ENCODE measurements around the gene MRPL14. TPM values are rescaled to one million over a fixed set of nuclear protein-coding genes. Genes with fewer than 3 reads are reported as not detected.

Gene MRPL14
- total RNA-seq, 1 donor from 2014 or later = 36.1 TPM

DNA sequence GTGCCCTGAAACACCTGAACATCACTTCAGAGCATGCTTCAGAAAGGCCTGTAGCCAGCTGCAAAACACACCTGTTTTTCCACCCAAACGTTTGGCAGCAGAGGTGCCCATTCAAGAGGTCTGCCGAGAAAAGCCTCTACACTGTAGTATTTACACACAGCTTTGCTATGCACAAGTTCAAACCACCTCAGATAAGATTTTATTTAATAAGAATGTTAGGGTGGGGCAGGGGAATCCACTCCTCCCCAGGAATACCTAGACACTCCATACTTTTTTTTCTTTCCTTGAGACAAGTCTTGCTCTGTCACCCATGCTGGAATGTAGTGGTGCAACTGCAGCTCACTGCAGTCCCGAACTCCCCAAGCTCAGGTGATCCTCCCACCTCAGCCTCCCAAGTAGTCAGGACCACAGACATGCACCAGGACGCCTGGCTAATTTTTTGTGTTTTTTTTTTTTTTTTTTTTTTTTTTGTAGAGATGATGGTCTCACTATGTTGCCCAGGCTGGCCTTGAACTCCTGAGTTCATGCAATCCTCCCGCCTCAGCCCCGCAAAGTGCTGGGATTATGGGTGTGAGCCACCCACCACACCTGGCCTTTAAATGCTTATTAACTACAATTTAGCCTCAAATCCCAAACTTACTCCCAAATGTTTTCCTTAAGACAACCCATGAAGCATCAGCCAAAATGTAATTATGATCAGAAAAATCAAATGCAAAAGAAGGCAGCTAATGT lies 9.7 kb downstream of the MRPL14 start:
- no peak for DNase-seq (ENCODE audit: extremely low spot score in 2 of 2)
- TF ChIP-seq, protein P1, sequence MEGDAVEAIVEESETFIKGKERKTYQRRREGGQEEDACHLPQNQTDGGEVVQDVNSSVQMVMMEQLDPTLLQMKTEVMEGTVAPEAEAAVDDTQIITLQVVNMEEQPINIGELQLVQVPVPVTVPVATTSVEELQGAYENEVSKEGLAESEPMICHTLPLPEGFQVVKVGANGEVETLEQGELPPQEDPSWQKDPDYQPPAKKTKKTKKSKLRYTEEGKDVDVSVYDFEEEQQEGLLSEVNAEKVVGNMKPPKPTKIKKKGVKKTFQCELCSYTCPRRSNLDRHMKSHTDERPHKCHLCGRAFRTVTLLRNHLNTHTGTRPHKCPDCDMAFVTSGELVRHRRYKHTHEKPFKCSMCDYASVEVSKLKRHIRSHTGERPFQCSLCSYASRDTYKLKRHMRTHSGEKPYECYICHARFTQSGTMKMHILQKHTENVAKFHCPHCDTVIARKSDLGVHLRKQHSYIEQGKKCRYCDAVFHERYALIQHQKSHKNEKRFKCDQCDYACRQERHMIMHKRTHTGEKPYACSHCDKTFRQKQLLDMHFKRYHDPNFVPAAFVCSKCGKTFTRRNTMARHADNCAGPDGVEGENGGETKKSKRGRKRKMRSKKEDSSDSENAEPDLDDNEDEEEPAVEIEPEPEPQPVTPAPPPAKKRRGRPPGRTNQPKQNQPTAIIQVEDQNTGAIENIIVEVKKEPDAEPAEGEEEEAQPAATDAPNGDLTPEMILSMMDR (IDR thresholded peaks at IDR 0.05) = no peak
- no peak for TF ChIP-seq POLR2A (IDR thresholded peaks at IDR 0.05)
- TF ChIP-seq POLR2AphosphoS5 (IDR thresholded peaks at IDR 0.05; ENCODE audit: insufficient read depth in 1 of 2, low read depth in 1 of 2) = no peak
- Histone ChIP-seq H3K4me1 (peaks cover 68% of the 10 kb centered on the region), H3K4me3 (no peak overlapping the region), H3K27ac (peak overlapping the region; percentile 58), H3K27me3 (no peaks in the 10 kb centered on the region), H3K36me3 (peaks cover 0 to 19% of the 10 kb centered on the region in 2 donors), H3K9me3 (no peaks in the 10 kb centered on the region)
- intact Hi-C loops (cut with DNase I) = no loop called here

DNA sequence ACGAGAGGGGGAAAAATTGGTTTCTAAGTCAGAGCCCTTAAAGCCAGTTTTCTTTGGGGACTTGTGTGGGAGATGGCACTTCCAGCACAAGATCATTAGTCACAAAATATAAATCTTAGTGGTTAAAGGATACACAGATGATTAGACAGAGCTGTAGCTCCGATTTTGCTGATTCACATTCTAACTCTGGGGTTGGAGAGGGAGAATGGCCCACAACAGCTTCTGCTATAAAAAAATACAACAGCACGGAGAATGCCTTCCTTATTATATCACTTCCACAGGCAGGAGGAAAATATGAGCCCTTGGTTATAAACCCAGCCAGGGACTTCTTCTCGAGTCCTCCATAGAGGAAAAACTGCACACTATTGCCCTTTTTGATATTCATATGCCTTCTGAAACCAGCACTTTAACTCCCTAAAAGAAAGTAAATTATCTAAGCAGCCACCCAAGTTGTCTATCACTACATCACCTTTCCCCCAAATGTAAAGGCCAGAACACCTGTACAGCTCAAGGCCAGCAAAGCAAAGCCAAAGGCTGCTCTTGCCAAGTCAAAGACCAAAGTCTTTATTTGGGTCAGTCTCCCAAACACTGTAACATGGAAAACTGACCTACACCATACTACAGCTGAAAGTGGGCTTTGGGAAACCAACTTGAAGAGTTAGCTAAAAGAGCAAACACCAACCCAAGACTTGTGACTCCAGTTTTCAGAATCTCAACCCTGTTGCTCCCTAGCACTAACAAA lies 10.4 kb downstream of the MRPL14 start:
- no peaks in the 10 kb centered on the region for H3K9me3 ChIP-seq
- H3K36me3 ChIP-seq = peaks cover 0 to 26% of the 10 kb centered on the region in 2 donors
- intact Hi-C loops (cut with DNase I) = no loop called here
- no peaks in the 10 kb centered on the region for H3K27me3 ChIP-seq
- DNase-seq (ENCODE audit: extremely low spot score in 2 of 2) = no peak
- H3K4me3 ChIP-seq = no peak overlapping the region
- TF ChIP-seq POLR2AphosphoS5 (IDR thresholded peaks at IDR 0.05; ENCODE audit: insufficient read depth in 1 of 2, low read depth in 1 of 2) (no peak), POLR2A (IDR thresholded peaks at IDR 0.05) (no peak)
- TF ChIP-seq, protein P1 (IDR thresholded peaks at IDR 0.05) = no peak
- peak overlapping the region; percentile 58 for H3K27ac ChIP-seq
- H3K4me1 ChIP-seq = peaks cover 60% of the 10 kb centered on the region

DNA sequence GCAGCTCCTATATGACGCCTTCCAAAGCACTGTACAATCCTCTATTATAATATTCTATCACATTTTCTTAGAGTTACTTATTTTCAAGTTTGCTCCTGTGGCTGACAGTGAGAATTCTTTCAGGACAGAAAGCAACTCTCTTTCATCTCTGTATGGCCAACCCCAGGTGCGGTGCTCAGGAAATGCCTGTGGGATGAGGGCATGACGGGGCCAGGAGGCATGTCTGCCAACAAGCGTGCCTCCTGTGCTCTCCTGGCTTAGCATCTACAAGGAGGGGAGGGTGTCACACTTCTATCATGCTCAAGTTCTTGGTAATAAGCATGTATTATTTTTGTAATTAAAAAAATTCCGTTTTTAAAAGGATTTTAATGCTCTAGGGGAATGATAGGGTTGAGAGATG lies 11.4 kb downstream of the MRPL14 start:
- intact Hi-C loops (cut with DNase I) = no loop called here
- Histone ChIP-seq H3K36me3 (peaks cover 0 to 33% of the 10 kb centered on the region in 2 donors), H3K27me3 (no peaks in the 10 kb centered on the region), H3K4me3 (no peak overlapping the region), H3K4me1 (peaks cover 56% of the 10 kb centered on the region), H3K27ac (peak overlapping the region; percentile 58), H3K9me3 (no peaks in the 10 kb centered on the region)
- TF ChIP-seq, protein P1 (IDR thresholded peaks at IDR 0.05) = no peak
- TF ChIP-seq POLR2AphosphoS5 (IDR thresholded peaks at IDR 0.05; ENCODE audit: insufficient read depth in 1 of 2, low read depth in 1 of 2) (no peak), POLR2A (IDR thresholded peaks at IDR 0.05) (no peak)
- no peak for DNase-seq (ENCODE audit: extremely low spot score in 2 of 2)

DNA sequence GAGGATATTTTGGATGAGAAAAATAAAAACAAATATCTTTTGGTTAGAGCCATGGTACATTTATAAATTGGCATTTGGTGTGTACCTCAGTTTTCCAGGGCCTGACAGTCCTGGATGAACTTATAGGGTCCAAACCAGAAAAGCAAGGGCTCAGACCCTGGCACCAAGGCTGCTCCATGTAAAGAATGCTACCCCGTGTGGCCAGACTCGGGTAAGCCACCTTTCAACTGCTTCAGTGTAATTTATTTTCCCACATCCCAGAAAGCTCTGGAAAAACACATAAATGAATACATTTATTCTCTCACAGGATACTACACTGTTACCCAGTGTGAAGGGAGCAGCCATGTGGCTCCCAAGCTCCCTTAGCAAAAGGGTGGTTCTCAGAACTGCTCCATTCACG lies 13.8 kb downstream of the MRPL14 start:
- intact Hi-C loops (cut with DNase I) = no loop called here
- no peak overlapping the region for H3K4me3 ChIP-seq
- no peaks in the 10 kb centered on the region for H3K9me3 ChIP-seq
- no peaks in the 10 kb centered on the region for H3K27me3 ChIP-seq
- no peak for DNase-seq (ENCODE audit: extremely low spot score in 2 of 2)
- no peak overlapping the region for H3K27ac ChIP-seq
- H3K4me1 ChIP-seq = peaks cover 41% of the 10 kb centered on the region
- TF ChIP-seq POLR2AphosphoS5 (IDR thresholded peaks at IDR 0.05; ENCODE audit: insufficient read depth in 1 of 2, low read depth in 1 of 2) (no peak), POLR2A (IDR thresholded peaks at IDR 0.05) (no peak)
- TF ChIP-seq, protein P1 (IDR thresholded peaks at IDR 0.05) = no peak
- peaks cover 0 to 39% of the 10 kb centered on the region in 2 donors for H3K36me3 ChIP-seq
